ENCODE measurements around the gene LGI1. TPM values are rescaled to one million over a fixed set of nuclear protein-coding genes. Genes with fewer than 3 reads are reported as not detected.
A peak's percentile ranks its signal among the peaks of the same experiment; 100 is the strongest.
"Not testable (repeated sequence)": the region's sequence is repeated elsewhere in the genome, so short reads cannot be mapped to it uniquely, and the experiment has no call there.

The LGI1 gene
- total RNA-seq, 1 donor from 2014 or later = not detected

GRCh38 chr10:93819520-93819919 is 61.8 kb downstream of the LGI1 start:
- FAIRE-seq = no peak
- H3K36me3 ChIP-seq (ENCODE audit: control insufficient read depth, insufficient read depth, low read length) = no peaks in the 10 kb centered on the region
- H3K27me3 ChIP-seq (ENCODE audit: control insufficient read depth, insufficient read depth, low read length) = no peaks in the 10 kb centered on the region
- TF ChIP-seq CTCF (IDR thresholded peaks at IDR 0.05; ENCODE audit: insufficient read depth, low read length, severe bottlenecking) = no peak
- no peak for DNase-seq (ENCODE audit: low read depth)
- H3K4me3 ChIP-seq (ENCODE audit: low read depth, low read length) = no peak overlapping the region

GRCh38 chr10:93820434-93820833 is 62.7 kb downstream of the LGI1 start:
- TF ChIP-seq CTCF (IDR thresholded peaks at IDR 0.05; ENCODE audit: insufficient read depth, low read length, severe bottlenecking) = no peak
- no peak for DNase-seq (ENCODE audit: low read depth)
- Histone ChIP-seq H3K36me3 (ENCODE audit: control insufficient read depth, insufficient read depth, low read length) (no peaks in the 10 kb centered on the region), H3K27me3 (ENCODE audit: control insufficient read depth, insufficient read depth, low read length) (no peaks in the 10 kb centered on the region), H3K4me3 (ENCODE audit: low read depth, low read length) (no peak overlapping the region)
- FAIRE-seq = no peak

GRCh38 chr10:93821051-93821772 is 63.5 kb downstream of the LGI1 start:
- H3K36me3 ChIP-seq (ENCODE audit: control insufficient read depth, insufficient read depth, low read length) = no peaks in the 10 kb centered on the region
- no peak overlapping the region for H3K4me3 ChIP-seq (ENCODE audit: low read depth, low read length)
- peak; percentile 55 for DNase-seq (ENCODE audit: low read depth)
- peak; percentile 18 for FAIRE-seq
- TF ChIP-seq CTCF (IDR thresholded peaks at IDR 0.05; ENCODE audit: insufficient read depth, low read length, severe bottlenecking) = peak; percentile 23
- no peaks in the 10 kb centered on the region for H3K27me3 ChIP-seq (ENCODE audit: control insufficient read depth, insufficient read depth, low read length)

- FAIRE-seq (no peak), DNase-seq (ENCODE audit: low read depth) (no peak)
- no peak for TF ChIP-seq CTCF (IDR thresholded peaks at IDR 0.05; ENCODE audit: insufficient read depth, low read length, severe bottlenecking)
- no peak overlapping the region for H3K4me3 ChIP-seq (ENCODE audit: low read depth, low read length)
- no peaks in the 10 kb centered on the region for H3K27me3 ChIP-seq (ENCODE audit: control insufficient read depth, insufficient read depth, low read length)
- no peaks in the 10 kb centered on the region for H3K36me3 ChIP-seq (ENCODE audit: control insufficient read depth, insufficient read depth, low read length)
These were observed 68.6 kb downstream of the LGI1 start for GRCh38 chr10:93826355-93826754.

- Histone ChIP-seq H3K27me3 (ENCODE audit: control insufficient read depth, insufficient read depth, low read length) (no peaks in the 10 kb centered on the region), H3K4me3 (ENCODE audit: low read depth, low read length) (no peak overlapping the region), H3K36me3 (ENCODE audit: control insufficient read depth, insufficient read depth, low read length) (no peaks in the 10 kb centered on the region)
- no peak for DNase-seq (ENCODE audit: low read depth)
- TF ChIP-seq CTCF (IDR thresholded peaks at IDR 0.05; ENCODE audit: insufficient read depth, low read length, severe bottlenecking) = no peak
- FAIRE-seq = no peak
These were observed 69.5 kb downstream of the LGI1 start for GRCh38 chr10:93827056-93827804.

GRCh38 chr10:93831065-93831464 is 73.3 kb downstream of the LGI1 start:
- H3K27me3 ChIP-seq (ENCODE audit: control insufficient read depth, insufficient read depth, low read length); DNase-seq (ENCODE audit: low read depth); FAIRE-seq; H3K36me3 ChIP-seq (ENCODE audit: control insufficient read depth, insufficient read depth, low read length); H3K4me3 ChIP-seq (ENCODE audit: low read depth, low read length): not testable (repeated sequence)

Data from bronchial epithelial cell (primary cell).